Measurements from ENCODE around the gene SUPT5H. TPM values are rescaled to one million over a fixed set of nuclear protein-coding genes. Genes with fewer than 3 reads are reported as not detected.
A peak's percentile ranks its signal among the peaks of the same experiment; 100 is the strongest.

Gene SUPT5H
- total and polyA plus RNA-seq, 2 of the 13 experiments (the other 11 are each of a cell fraction or from before 2014, with no cell fraction given) = 48.2 to 51.7 TPM

DNA sequence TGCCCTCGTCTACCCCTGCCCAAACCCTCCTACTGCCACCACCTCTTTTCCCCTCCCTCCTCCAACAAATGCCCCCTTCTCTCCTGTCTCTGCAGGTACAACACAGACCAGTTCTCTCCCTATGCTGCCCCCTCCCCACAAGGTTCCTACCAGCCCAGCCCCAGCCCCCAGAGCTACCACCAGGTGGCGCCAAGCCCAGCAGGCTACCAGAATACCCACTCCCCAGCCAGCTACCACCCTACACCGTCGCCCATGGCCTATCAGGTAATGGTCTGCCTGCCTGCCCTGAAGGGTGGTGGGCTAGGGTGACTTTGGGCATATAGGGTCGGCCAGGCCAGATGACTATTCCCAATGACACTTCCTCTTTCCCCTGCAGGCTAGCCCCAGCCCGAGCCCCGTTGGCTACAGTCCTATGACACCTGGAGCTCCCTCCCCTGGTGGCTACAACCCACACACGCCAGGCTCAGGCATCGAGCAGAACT is 28.8 kb downstream of the SUPT5H start (continued):
- TF ChIP-seq, protein P1, sequence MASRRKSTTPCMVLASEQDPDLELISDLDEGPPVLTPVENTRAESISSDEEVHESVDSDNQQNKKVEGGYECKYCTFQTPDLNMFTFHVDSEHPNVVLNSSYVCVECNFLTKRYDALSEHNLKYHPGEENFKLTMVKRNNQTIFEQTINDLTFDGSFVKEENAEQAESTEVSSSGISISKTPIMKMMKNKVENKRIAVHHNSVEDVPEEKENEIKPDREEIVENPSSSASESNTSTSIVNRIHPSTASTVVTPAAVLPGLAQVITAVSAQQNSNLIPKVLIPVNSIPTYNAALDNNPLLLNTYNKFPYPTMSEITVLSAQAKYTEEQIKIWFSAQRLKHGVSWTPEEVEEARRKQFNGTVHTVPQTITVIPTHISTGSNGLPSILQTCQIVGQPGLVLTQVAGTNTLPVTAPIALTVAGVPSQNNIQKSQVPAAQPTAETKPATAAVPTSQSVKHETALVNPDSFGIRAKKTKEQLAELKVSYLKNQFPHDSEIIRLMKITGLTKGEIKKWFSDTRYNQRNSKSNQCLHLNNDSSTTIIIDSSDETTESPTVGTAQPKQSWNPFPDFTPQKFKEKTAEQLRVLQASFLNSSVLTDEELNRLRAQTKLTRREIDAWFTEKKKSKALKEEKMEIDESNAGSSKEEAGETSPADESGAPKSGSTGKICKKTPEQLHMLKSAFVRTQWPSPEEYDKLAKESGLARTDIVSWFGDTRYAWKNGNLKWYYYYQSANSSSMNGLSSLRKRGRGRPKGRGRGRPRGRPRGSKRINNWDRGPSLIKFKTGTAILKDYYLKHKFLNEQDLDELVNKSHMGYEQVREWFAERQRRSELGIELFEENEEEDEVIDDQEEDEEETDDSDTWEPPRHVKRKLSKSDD (CRISPR knock-in tag; IDR thresholded peaks at IDR 0.05; ENCODE audit: low read depth) = no peak
- TF ChIP-seq AGO1 (IDR thresholded peaks at IDR 0.05; ENCODE audit: low read depth, low read length, poor library complexity, severe bottlenecking) (no peak), EEA1 (CRISPR knock-in tag; IDR thresholded peaks at IDR 0.05; ENCODE audit: borderline replicate concordance) (no peak), ZFP90 (CRISPR knock-in tag; IDR thresholded peaks at IDR 0.05; ENCODE audit: borderline replicate concordance) (0 out of 2 replicates have a peak, but pooled peaks have one; percentile 48), SALL1 (CRISPR knock-in tag; IDR thresholded peaks at IDR 0.05) (peak; percentile 40; the same call in 1 of the 2 replicates), RBAK (CRISPR knock-in tag; IDR thresholded peaks at IDR 0.05) (no peak)
- TF ChIP-seq, protein P2, sequence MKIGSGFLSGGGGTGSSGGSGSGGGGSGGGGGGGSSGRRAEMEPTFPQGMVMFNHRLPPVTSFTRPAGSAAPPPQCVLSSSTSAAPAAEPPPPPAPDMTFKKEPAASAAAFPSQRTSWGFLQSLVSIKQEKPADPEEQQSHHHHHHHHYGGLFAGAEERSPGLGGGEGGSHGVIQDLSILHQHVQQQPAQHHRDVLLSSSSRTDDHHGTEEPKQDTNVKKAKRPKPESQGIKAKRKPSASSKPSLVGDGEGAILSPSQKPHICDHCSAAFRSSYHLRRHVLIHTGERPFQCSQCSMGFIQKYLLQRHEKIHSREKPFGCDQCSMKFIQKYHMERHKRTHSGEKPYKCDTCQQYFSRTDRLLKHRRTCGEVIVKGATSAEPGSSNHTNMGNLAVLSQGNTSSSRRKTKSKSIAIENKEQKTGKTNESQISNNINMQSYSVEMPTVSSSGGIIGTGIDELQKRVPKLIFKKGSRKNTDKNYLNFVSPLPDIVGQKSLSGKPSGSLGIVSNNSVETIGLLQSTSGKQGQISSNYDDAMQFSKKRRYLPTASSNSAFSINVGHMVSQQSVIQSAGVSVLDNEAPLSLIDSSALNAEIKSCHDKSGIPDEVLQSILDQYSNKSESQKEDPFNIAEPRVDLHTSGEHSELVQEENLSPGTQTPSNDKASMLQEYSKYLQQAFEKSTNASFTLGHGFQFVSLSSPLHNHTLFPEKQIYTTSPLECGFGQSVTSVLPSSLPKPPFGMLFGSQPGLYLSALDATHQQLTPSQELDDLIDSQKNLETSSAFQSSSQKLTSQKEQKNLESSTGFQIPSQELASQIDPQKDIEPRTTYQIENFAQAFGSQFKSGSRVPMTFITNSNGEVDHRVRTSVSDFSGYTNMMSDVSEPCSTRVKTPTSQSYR (CRISPR knock-in tag; IDR thresholded peaks at IDR 0.05; ENCODE audit: borderline replicate concordance) = no peak
- TF ChIP-seq, protein P3, sequence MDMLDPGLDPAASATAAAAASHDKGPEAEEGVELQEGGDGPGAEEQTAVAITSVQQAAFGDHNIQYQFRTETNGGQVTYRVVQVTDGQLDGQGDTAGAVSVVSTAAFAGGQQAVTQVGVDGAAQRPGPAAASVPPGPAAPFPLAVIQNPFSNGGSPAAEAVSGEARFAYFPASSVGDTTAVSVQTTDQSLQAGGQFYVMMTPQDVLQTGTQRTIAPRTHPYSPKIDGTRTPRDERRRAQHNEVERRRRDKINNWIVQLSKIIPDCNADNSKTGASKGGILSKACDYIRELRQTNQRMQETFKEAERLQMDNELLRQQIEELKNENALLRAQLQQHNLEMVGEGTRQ (IDR thresholded peaks at IDR 0.05; ENCODE audit: low read depth, low read length) = no peak
- TF ChIP-seq, protein P3 (CRISPR knock-in tag; IDR thresholded peaks at IDR 0.05; ENCODE audit: borderline replicate concordance) = no peak
- TF ChIP-seq, protein P4, sequence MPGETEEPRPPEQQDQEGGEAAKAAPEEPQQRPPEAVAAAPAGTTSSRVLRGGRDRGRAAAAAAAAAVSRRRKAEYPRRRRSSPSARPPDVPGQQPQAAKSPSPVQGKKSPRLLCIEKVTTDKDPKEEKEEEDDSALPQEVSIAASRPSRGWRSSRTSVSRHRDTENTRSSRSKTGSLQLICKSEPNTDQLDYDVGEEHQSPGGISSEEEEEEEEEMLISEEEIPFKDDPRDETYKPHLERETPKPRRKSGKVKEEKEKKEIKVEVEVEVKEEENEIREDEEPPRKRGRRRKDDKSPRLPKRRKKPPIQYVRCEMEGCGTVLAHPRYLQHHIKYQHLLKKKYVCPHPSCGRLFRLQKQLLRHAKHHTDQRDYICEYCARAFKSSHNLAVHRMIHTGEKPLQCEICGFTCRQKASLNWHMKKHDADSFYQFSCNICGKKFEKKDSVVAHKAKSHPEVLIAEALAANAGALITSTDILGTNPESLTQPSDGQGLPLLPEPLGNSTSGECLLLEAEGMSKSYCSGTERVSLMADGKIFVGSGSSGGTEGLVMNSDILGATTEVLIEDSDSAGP (CRISPR knock-in tag; IDR thresholded peaks at IDR 0.05; ENCODE audit: borderline replicate concordance) = 0 out of 2 replicates have a peak, but pooled peaks have one; percentile 17
